K562 (cell line): Measurements from ENCODE around the gene MRNIP. TPM values are rescaled to one million over a fixed set of nuclear protein-coding genes. Genes with fewer than 3 reads are reported as not detected.

Experiments
- CREB1 ChIP-seq, 2 experiments: sonication (generic) in 1 of 2; formaldehyde crosslinking in 1 of 2; IDR thresholded peaks; 2 replicates each; pipeline versions ENCODE4 v1.6.1 to v1.8.0; 2012 to 2022; ENCODE audit warnings: inconsistent platforms in 1 of 2, mild to moderate bottlenecking in 1 of 2, missing genetic modification reagents in 1 of 2, moderate library complexity in 1 of 2
- DMBX1 ChIP-seq: fragments of 250-450 bp; sonication (Bioruptor Pico); IDR thresholded peaks from 2 replicates; pipeline ENCODE4 v1.8.0; 2022; ENCODE audit warnings: inconsistent platforms, mild to moderate bottlenecking, moderate library complexity, borderline replicate concordance
- FOXJ2 ChIP-seq: fragments of 200-800 bp; sonication (Bioruptor generic); IDR thresholded peaks from 2 replicates; pipeline ENCODE4 v1.6.1; 2016; ENCODE audit warnings: missing genetic modification characterization, missing compliant biosample characterization
- GABPA ChIP-seq: fragments of 200-800 bp; sonication (Bioruptor generic); conservative IDR thresholded peaks from 2 replicates; pipeline ENCODE4 v1.6.1; 2016; ENCODE audit warnings: low read depth, missing genetic modification characterization, missing compliant biosample characterization
- GATAD2B ChIP-seq: fragments of 450-650 bp; IDR thresholded peaks from 2 replicates; pipeline ENCODE4 v1.6.1; 2017; ENCODE audit warnings: mild to moderate bottlenecking, borderline replicate concordance
- HCFC1 ChIP-seq: IDR thresholded peaks from 2 replicates; pipeline ENCODE4 v1.6.1; 2012; ENCODE audit warnings: low read depth, low read length, improper control_type of control experiment
- IRF9 ChIP-seq: fragments of 450-650 bp; IDR thresholded peaks from 2 replicates; pipeline ENCODE4 v1.6.1; 2016; ENCODE audit warnings: missing biosample characterization, missing genetic modification characterization
- MAX ChIP-seq: sonication (generic); formaldehyde crosslinking; IDR thresholded peaks from 2 replicates; pipeline ENCODE4 v1.9.0; 2022; ENCODE audit warnings: mild to moderate bottlenecking, missing genetic modification reagents
- MYC ChIP-seq, 2 experiments: fragments of 250-450 bp in 1 of 2; sonication (Bioruptor Pico) in 1 of 2; IDR thresholded peaks; 2 replicates each; pipeline versions ENCODE4 v1.5.1 to v1.6.1; 2012 to 2021; ENCODE audit warnings: low read depth in 2 of 2, borderline replicate concordance in 1 of 2, improper control_type of control experiment in 1 of 2, low read length in 1 of 2, mild to moderate bottlenecking in 1 of 2, moderate library complexity in 1 of 2
- NELFE ChIP-seq: IDR thresholded peaks from 2 replicates; pipeline ENCODE4 v1.6.1; 2011; ENCODE audit warnings: mild to moderate bottlenecking; ENCODE audit not compliant: insufficient read depth, insufficient read length
- NR1H2 ChIP-seq: sonication (generic); formaldehyde crosslinking; IDR thresholded peaks from 2 replicates; pipeline ENCODE4 v1.4.0; 2020; ENCODE audit warnings: mild to moderate bottlenecking, missing genetic modification reagents
- NR2C2 ChIP-seq, 2 experiments: fragments of 200-800 bp in 1 of 2; sonication (Bioruptor generic) in 1 of 2; sonication (generic) in 1 of 2; formaldehyde crosslinking in 1 of 2; IDR thresholded peaks; 2 replicates each; pipeline versions ENCODE4 v1.6.1 to v1.8.0; 2016 to 2022; ENCODE audit warnings: mild to moderate bottlenecking in 1 of 2, missing compliant biosample characterization in 1 of 2, missing genetic modification characterization in 1 of 2, missing genetic modification reagents in 1 of 2
- POLR2AphosphoS5 ChIP-seq: IDR thresholded peaks from 2 replicates; pipeline ENCODE4 v1.6.1; 2011; ENCODE audit warnings: mild to moderate bottlenecking, low read depth, low read length, moderate library complexity; ENCODE audit not compliant: control insufficient read depth, insufficient read depth
- RAD21 ChIP-seq, 2 experiments: fragments of 250-450 bp in 1 of 2; fragments of 450-650 bp in 1 of 2; sonication (Bioruptor Pico) in 1 of 2; formaldehyde crosslinking in 1 of 2; IDR thresholded peaks in 1 of 2; conservative IDR thresholded peaks in 1 of 2; 2 replicates each; pipeline versions ENCODE4 v1.4.0 to v1.8.0; 2020 to 2022; ENCODE audit warnings: mild to moderate bottlenecking in 2 of 2, moderate library complexity in 1 of 2
- SAP30 ChIP-seq: fragments of 200-600 bp; sonication (generic); IDR thresholded peaks from 2 replicates; pipeline ENCODE4 v1.6.1; 2012; ENCODE audit warnings: borderline replicate concordance, low read depth, mild to moderate bottlenecking, moderate library complexity, low read length, control low read depth, inconsistent platforms; ENCODE audit not compliant: insufficient read depth, poor library complexity, severe bottlenecking
- SFPQ ChIP-seq: fragments of 200-400 bp; formaldehyde crosslinking; IDR thresholded peaks from 2 replicates; pipeline ENCODE4 v1.6.1; 2017; ENCODE audit warnings: mild to moderate bottlenecking, low read depth, low read length, moderate library complexity
- SMARCE1 ChIP-seq: fragments of 450-650 bp; IDR thresholded peaks from 2 replicates; pipeline ENCODE4 v1.7.1; 2016; ENCODE audit warnings: mild to moderate bottlenecking
- TCF15 ChIP-seq: fragments of 250-450 bp; sonication (Bioruptor Pico); IDR thresholded peaks from 2 replicates; pipeline ENCODE4 v1.8.0; 2022; ENCODE audit warnings: moderate library complexity, mild to moderate bottlenecking, inconsistent platforms
- ZFX ChIP-seq: sonication (generic); formaldehyde crosslinking; IDR thresholded peaks from 2 replicates; pipeline ENCODE4 v1.8.0; 2022; ENCODE audit warnings: mild to moderate bottlenecking, missing genetic modification reagents, moderate library complexity
- ZNF282 ChIP-seq: sonication (generic); formaldehyde crosslinking; IDR thresholded peaks from 2 replicates; pipeline ENCODE4 v1.8.1; 2023; ENCODE audit warnings: missing genetic modification reagents
- ZNF766 ChIP-seq: fragments of 200-800 bp; sonication (Bioruptor generic); conservative IDR thresholded peaks from 2 replicates; pipeline ENCODE4 v1.6.1; 2016; ENCODE audit warnings: missing genetic modification characterization, missing compliant biosample characterization
- polyA plus RNA-seq, 8 experiments: library from polyadenylated mRNA; depleted of rRNA in 4 of 8; stranded (reverse) in 5 of 8; unstranded in 3 of 8; fragments of >200 nt; fragmentation: Nextera tagmentation in 2 of 8; fragmentation: Illumina TruSeq in 1 of 8; extraction: Ambion mirVana in 2 of 8; extraction: Trizol in 1 of 8; gene quantifications; 2 replicates each; pipeline versions ENCODE4 v1.2.1 to v1.2.3, GENCODE V29; 2011 to 2014; ENCODE audit warnings: inconsistent platforms in 1 of 8, missing spikeins in 1 of 8
- total RNA-seq, 7 experiments: library from RNA; depleted of rRNA in 6 of 7; stranded (reverse); fragments of >200 nt in 6 of 7; fragmentation: Illumina TruSeq in 2 of 7; extraction: Trizol in 2 of 7; gene quantifications; 2 replicates each; pipeline versions ENCODE4 v1.2.1 to v1.2.3, GENCODE V29; 2011 to 2021; ENCODE audit warnings: low replicate concordance in 1 of 7

Gene MRNIP
- total and polyA plus RNA-seq, 9 of the 15 experiments (the other 6 are each of a cell fraction or from before 2014, with no cell fraction given) = 3.6 to 39.0 (median 16.8) TPM

- no peak for TF ChIP-seq SFPQ
- peak; percentile 55; the same call in 1 of the 2 replicates for TF ChIP-seq SMARCE1
- TF ChIP-seq NELFE = peak; percentile 34
- peak; percentile 53; the same call in 1 of the 2 replicates for TF ChIP-seq HCFC1
- peak; percentile 77; the same call in 1 of the 2 replicates for TF ChIP-seq ZNF282 (CRISPR knock-in tag)
- TF ChIP-seq MAX (CRISPR knock-in tag) = peak; percentile 62
- TF ChIP-seq SAP30 = peak; percentile 49
- TF ChIP-seq DMBX1 (CRISPR knock-in tag) = 0 out of 2 replicates have a peak, but pooled peaks have one; percentile 7
- peak; percentile 97 for TF ChIP-seq ZFX
- TF ChIP-seq IRF9 = no peak
- TF ChIP-seq CREB1 (IDR thresholded peaks at IDR 0.05) = peak; percentile 52
- TF ChIP-seq CREB1 (CRISPR knock-in tag; IDR thresholded peaks at IDR 0.05) = peak; percentile 72; the same call in 1 of the 2 replicates
- TF ChIP-seq GABPA (tag) = 0 out of 2 replicates have a peak, but pooled peaks have one; percentile 6
- TF ChIP-seq FOXJ2 = peak; percentile 86; the same call in 1 of the 2 replicates
- TF ChIP-seq NR2C2 (CRISPR knock-in tag; IDR thresholded peaks at IDR 0.05) = no peak
- peak; percentile 49 for TF ChIP-seq NR2C2 (tag; IDR thresholded peaks at IDR 0.05)
- TF ChIP-seq NR1H2 (CRISPR knock-in tag) = 0 out of 2 replicates have a peak, but pooled peaks have one; percentile 42
- peak; percentile 97 for TF ChIP-seq POLR2AphosphoS5
- TF ChIP-seq RAD21 (CRISPR knock-in tag; conservative IDR thresholded peaks at IDR 0.05 in 1 of 2, IDR thresholded peaks at IDR 0.05 in 1 of 2) = peak in 1 of 2 experiments; percentile 22; a peak in 1 of 4 replicates
- peak; percentile 64; the same call in 1 of the 2 replicates for TF ChIP-seq TCF15 (CRISPR knock-in tag)
- peak; percentile 64 for TF ChIP-seq MYC (IDR thresholded peaks at IDR 0.05; ENCODE audit: low read depth, low read length)
- TF ChIP-seq MYC (CRISPR knock-in tag; IDR thresholded peaks at IDR 0.05; ENCODE audit: borderline replicate concordance, low read depth) = peak; percentile 81; the same call in 1 of the 2 replicates
- no peak; the same call in 1 of the 2 replicates for TF ChIP-seq GATAD2B
- peak; percentile 53; the same call in 1 of the 2 replicates for TF ChIP-seq ZNF766 (CRISPR knock-in tag)
Observed at GRCh38 chr5:179820483-179821297, 37.9 kb downstream of the MRNIP start, which contains the start of gene SQSTM1 (continued).
